GM19193 (cell line): ENCODE measurements around the gene NLRP10.

Experiments used
- POLR2A ChIP-seq: IDR thresholded peaks from 4 replicates; pipeline ENCODE4 v1.6.1; 2011; ENCODE audit not compliant: insufficient read depth, insufficient read length; ENCODE audit errors: extremely low read depth

The NLRP10 gene, protein sequence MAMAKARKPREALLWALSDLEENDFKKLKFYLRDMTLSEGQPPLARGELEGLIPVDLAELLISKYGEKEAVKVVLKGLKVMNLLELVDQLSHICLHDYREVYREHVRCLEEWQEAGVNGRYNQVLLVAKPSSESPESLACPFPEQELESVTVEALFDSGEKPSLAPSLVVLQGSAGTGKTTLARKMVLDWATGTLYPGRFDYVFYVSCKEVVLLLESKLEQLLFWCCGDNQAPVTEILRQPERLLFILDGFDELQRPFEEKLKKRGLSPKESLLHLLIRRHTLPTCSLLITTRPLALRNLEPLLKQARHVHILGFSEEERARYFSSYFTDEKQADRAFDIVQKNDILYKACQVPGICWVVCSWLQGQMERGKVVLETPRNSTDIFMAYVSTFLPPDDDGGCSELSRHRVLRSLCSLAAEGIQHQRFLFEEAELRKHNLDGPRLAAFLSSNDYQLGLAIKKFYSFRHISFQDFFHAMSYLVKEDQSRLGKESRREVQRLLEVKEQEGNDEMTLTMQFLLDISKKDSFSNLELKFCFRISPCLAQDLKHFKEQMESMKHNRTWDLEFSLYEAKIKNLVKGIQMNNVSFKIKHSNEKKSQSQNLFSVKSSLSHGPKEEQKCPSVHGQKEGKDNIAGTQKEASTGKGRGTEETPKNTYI

GRCh38 chr11:7965386-7965785, at the start of gene NLRP10:
TSS of gene NLRP10 (minus strand) at chr11:7965447. CDS start at chr11:7963495, 1,952 bp downstream.
- TF ChIP-seq POLR2A: no peak

- TF ChIP-seq POLR2A: no peak
Observed at GRCh38 chr11:8013833-8014232, 48.6 kb upstream of the NLRP10 start.

DNA sequence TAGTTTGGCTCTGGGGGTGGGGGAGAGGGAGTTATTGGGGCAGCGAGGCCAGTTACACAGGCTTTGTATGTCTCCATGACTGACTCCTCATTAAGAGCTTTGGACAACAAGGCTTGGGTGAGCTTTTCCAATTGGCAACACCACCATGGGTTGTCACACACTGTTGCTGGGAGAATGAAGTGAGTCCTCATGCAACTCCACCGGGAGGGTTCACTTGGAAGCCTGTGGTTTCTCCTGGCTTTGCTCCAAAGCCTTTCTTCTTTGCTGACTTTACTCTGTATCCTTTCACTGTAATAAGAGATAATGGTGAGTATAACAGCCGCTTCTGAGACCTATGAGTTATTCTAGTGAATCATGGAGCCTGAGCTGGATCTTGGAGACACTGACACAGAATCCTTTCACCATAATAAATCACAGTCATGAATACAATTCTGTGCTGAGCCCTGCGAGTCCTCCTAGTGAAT, 46.8 kb upstream of the NLRP10 start:
- no peak for TF ChIP-seq POLR2A

DNA sequence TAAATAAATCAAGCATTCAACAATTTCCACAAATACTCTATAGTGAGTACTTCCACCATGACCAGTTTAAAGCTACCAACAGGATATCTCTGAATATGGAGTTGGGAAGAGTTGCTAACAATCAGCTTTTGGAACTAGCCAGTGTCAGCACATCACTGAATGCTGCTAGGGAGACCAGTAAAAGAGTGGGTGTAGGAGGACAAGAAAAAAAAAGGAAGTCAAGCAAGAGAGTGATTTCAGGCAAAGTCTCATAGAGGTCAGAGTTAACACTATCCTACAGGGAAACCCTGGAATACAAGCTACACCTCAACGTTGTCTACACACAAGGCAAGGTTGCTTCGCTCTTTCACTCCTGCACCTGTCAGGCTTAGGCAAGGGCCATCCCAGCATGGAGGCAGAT, 46.1 kb upstream of the NLRP10 start:
- no peak for TF ChIP-seq POLR2A

GRCh38 chr11:8009856-8010255, 44.6 kb upstream of the NLRP10 start:
- no peak for TF ChIP-seq POLR2A

GRCh38 chr11:8008212-8008611, 43.0 kb upstream of the NLRP10 start:
- TF ChIP-seq POLR2A: no peak

- TF ChIP-seq POLR2A: no peak
Observed at GRCh38 chr11:8006349-8006977, 41.2 kb upstream of the NLRP10 start.

- no peak for TF ChIP-seq POLR2A
Observed at GRCh38 chr11:8005556-8005955, 40.3 kb upstream of the NLRP10 start.

DNA sequence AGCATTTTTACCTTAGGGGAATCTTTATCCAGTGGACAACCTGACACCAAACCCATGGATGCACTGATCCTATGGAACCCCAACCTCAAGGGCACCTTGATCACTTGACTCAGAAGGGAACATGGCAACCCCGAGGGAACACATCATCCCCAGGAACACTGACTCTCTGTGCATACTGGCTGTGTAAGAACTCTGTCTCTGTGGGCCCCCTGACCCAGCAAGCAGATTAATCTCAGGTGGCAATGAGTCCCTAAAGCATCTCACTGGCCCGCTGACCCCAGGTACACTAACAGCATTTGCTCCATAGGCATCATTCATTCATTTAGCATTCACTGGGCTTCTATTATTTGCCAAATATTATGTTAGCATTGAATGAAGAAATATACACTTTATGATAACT, 38.8 kb upstream of the NLRP10 start:
- no peak for TF ChIP-seq POLR2A

GRCh38 chr11:8003187-8003586, 37.9 kb upstream of the NLRP10 start:
- TF ChIP-seq POLR2A: no peak

GRCh38 chr11:8002676-8003075, 37.4 kb upstream of the NLRP10 start:
- TF ChIP-seq POLR2A: no peak

DNA sequence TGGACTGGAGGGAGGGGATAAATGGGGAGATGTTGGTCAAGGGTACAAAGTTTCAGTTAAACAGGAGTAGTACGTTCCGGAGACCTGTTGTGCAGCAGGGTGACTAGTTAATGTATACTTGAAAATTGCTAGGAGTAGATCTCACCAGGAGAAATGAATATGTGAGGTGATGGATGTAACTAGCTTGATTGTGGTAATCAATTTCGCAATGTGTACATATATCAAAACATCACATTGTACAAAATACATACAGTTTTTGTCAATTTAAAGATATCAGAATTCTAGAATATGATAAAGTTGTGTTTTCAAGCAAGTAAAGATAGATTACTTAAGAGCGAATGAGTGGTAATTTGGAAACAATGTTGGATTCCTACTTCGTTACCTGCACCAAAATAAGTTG, 35.1 kb upstream of the NLRP10 start:
- no peak for TF ChIP-seq POLR2A

DNA sequence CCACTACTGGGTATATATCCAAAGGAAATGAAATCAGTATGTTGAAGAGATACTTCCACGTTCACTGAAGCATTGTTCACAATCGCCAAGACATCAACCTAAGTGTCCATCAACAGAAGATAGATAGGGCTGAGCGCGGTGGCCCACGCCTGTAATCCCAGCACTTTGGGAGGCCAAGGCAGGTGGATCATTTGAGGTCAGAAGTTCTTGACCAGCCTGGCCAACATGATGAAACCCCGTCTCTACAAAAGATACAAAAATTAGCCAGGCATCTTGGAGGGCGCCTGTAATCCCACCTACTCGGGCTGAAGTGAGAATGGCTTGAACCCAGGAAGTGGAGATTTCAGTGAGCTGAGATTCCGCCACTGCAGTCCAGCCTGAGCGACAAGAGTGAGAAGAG, 34.5 kb upstream of the NLRP10 start:
- TF ChIP-seq POLR2A: no peak

DNA sequence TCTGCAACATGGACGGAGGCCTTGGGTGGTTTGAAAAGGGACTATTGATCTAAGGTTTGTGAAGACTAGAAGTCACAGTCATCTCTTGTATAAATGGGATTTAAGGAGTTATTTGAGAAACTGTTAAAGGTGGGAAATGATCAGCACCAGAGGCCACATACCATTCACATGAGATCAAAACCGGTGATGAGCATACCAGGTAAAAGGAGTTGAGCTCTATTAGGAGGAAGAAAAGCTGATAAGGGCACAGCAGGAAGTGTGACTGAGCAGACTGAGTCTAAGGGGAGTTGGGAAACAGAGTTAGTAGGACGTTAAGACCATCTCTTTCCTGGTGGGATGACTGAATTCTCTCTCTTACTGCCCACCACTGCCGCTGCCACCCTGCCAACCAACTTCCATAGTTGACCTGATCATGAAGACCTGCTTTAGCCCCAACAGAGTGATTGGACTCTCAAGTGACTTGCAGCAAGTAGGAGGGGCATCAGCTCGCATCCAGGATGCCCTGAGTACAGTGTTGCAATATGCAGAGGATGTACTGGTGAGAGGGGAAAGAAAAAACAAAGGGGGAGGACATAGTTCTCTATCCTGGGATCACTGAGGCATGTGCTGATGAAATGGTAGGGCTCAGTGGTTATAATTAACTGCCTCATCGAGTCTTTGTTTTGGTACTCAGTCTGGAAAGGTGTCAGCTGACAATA, 29.5 kb upstream of the NLRP10 start:
- TF ChIP-seq POLR2A: no peak
